ENCODE measurements around the gene MILR1. TPM values are rescaled to one million over a fixed set of nuclear protein-coding genes. Genes with fewer than 3 reads are reported as not detected.
"Not testable (repeated sequence)": the region's sequence is repeated elsewhere in the genome, so short reads cannot be mapped to it uniquely, and the experiment has no call there.

Gene MILR1
- total and polyA plus RNA-seq, 5 donors, result 1.9 to 6.6 (median 5.0) TPM

GRCh38 chr17:64411999-64412771, 36.7 kb upstream of the MILR1 start:
- DNase-seq (peak; percentile 52 to 86 (median 81)), ATAC-seq (peak; percentile 59 to 78)
- Histone ChIP-seq H3K4me1 (ENCODE audit: control insufficient read depth, insufficient read depth, low read length) (no peaks in the 10 kb centered on the region), H3K27ac (ENCODE audit: low read length) (peak overlapping the region; percentile 21), H3K4me3 (ENCODE audit: low read length) (peak overlapping the region; percentile 23), H3K9me3 (ENCODE audit: control insufficient read depth, low read length) (no peaks in the 10 kb centered on the region), H3K27me3 (ENCODE audit: control insufficient read depth, insufficient read depth) (no peaks in the 10 kb centered on the region)
- intact Hi-C loops (cut with DNase I), result loop anchor here in 1 of 4 donors (5.0 kb wide), 1 partner anchor 100 kb away; no protein-coding TSS in a partner anchor
- 32% methylated on average over 24 of the region's 24 CpGs for WGBS

- H3K27me3 ChIP-seq (ENCODE audit: control insufficient read depth, insufficient read depth), result no peaks in the 10 kb centered on the region
- no peak overlapping the region for H3K4me3 ChIP-seq (ENCODE audit: low read length)
- no peaks in the 10 kb centered on the region for H3K9me3 ChIP-seq (ENCODE audit: control insufficient read depth, low read length)
- H3K27ac ChIP-seq (ENCODE audit: low read length), result no peak overlapping the region
- WGBS, result 94% methylated on average over 2 of the region's 2 CpGs
- intact Hi-C loops (cut with DNase I), result loop anchor here in 1 of 4 donors (5.0 kb wide), 1 partner anchor 101 kb away; no protein-coding TSS in a partner anchor
- DNase-seq (no peak), ATAC-seq (no peak)
- H3K4me1 ChIP-seq (ENCODE audit: control insufficient read depth, insufficient read depth, low read length), result no peaks in the 10 kb centered on the region
Observed at GRCh38 chr17:64412944-64413381, 36.0 kb upstream of the MILR1 start.

DNA sequence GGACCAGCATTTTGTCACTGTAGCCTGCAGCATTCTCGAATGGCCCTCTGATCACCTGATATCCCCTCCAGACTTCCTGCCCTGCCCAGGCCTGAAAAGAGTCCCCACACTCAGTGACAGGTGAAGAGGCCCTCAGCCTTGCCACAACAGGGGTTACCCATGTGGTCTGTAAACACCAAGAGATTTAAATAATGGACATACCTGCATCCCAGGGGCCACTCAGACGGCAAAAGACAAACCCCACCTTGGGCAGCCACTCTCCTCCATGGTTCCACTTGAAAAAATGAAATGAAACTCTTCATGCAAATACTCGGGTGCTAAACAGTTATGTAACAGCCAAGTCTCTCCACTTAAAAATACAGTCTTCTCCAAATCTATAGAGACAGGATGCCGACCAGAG, 35.4 kb upstream of the MILR1 start:
- ATAC-seq, result no peak
- Histone ChIP-seq H3K9me3 (ENCODE audit: control insufficient read depth, low read length) (no peaks in the 10 kb centered on the region), H3K4me1 (ENCODE audit: control insufficient read depth, insufficient read depth, low read length) (no peaks in the 10 kb centered on the region), H3K27me3 (ENCODE audit: control insufficient read depth, insufficient read depth) (no peaks in the 10 kb centered on the region), H3K27ac (ENCODE audit: low read length) (no peak overlapping the region), H3K4me3 (ENCODE audit: low read length) (no peak overlapping the region)
- intact Hi-C loops (cut with DNase I), result loop anchor here in 1 of 4 donors (5.0 kb wide), 1 partner anchor 101 kb away; no protein-coding TSS in a partner anchor
- DNase-seq, result no peak
- 67% methylated on average over 4 of the region's 4 CpGs for WGBS

GRCh38 chr17:64418506-64419339, 30.2 kb upstream of the MILR1 start:
- DNase-seq (no peak), ATAC-seq (peak; percentile 38 to 56)
- intact Hi-C loops (cut with DNase I), result loop anchor here (5.0 kb wide), 2 partner anchors 96 to 111 kb away; no protein-coding TSS in a partner anchor
- no peaks in the 10 kb centered on the region for H3K27me3 ChIP-seq (ENCODE audit: control insufficient read depth, insufficient read depth)
- no peaks in the 10 kb centered on the region for H3K9me3 ChIP-seq (ENCODE audit: control insufficient read depth, low read length)
- H3K27ac ChIP-seq (ENCODE audit: low read length), result no peak overlapping the region
- WGBS, result 34% methylated on average over 19 of the region's 19 CpGs
- no peak overlapping the region for H3K4me3 ChIP-seq (ENCODE audit: low read length)
- H3K4me1 ChIP-seq (ENCODE audit: control insufficient read depth, insufficient read depth, low read length), result no peaks in the 10 kb centered on the region

DNA sequence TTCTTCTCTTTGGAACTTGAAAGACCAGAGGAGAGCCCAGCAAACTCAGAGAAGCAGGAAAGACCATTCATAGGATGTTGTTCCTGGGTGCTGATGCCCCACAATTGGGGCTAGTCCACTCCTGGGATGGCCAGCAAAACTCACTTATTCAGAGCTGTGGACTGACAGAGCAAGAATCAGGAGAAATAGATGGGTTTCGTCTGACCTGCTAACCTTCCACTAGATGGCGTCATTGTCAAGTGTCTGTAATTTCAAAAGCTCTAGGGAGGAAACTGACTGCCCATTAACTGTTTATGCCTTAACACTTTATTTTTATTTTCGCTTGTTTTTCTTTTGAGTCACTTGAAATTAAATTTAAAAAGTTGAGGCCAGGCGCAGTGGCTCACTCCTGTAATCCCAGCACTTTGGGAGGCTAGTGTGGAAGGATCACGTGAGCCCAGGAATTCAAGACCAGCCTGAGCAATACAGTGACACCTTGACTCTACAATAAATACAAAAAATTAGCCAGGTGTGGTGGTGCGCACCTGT, 28.7 kb upstream of the MILR1 start:
- Histone ChIP-seq H3K4me1 (ENCODE audit: control insufficient read depth, insufficient read depth, low read length) (no peaks in the 10 kb centered on the region), H3K27ac (ENCODE audit: low read length) (no peak overlapping the region), H3K4me3 (ENCODE audit: low read length) (no peak overlapping the region), H3K9me3 (ENCODE audit: control insufficient read depth, low read length) (no peaks in the 10 kb centered on the region), H3K27me3 (ENCODE audit: control insufficient read depth, insufficient read depth) (no peaks in the 10 kb centered on the region)
- WGBS, result 24% methylated on average over 6 of the region's 6 CpGs
- intact Hi-C loops (cut with DNase I), result loop anchor here in 2 of 4 donors (5.0 kb wide), 2 partner anchors 67 to 72 kb away; no protein-coding TSS in a partner anchor
- no peak for DNase-seq
- peak; percentile 66 to 76 for ATAC-seq

DNA sequence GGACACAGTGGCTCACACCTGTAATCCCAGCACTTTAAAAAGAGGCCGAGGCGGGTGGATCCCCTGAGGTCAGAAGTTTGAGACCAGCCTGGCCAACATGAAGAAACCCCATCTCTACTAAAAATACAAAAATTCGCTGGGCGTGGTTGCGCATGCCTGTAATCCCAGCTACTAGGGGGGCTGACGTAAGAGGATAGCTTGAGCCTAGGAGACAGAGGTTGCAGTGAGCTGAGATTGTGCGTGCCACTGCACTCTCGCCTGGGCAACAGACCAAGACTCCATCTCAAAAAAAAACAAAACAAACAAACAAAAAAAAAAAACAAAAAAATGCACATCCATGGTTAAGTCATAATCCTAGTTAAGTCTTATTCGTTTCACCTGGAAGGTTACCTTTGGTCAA, 26.8 kb upstream of the MILR1 start:
- H3K9me3 ChIP-seq (ENCODE audit: control insufficient read depth, low read length); H3K27me3 ChIP-seq (ENCODE audit: control insufficient read depth, insufficient read depth); H3K27ac ChIP-seq (ENCODE audit: low read length); H3K4me3 ChIP-seq (ENCODE audit: low read length); DNase-seq; ATAC-seq; H3K4me1 ChIP-seq (ENCODE audit: control insufficient read depth, insufficient read depth, low read length): not testable (repeated sequence)
- intact Hi-C loops (cut with DNase I), result loop anchor here in 2 of 4 donors (5.0 kb wide), 2 partner anchors 65 to 70 kb away; no protein-coding TSS in a partner anchor
- WGBS, result 93% methylated on average over 9 of the region's 9 CpGs

GRCh38 chr17:64423881-64424280, 25.0 kb upstream of the MILR1 start:
- Histone ChIP-seq H3K27me3 (ENCODE audit: control insufficient read depth, insufficient read depth) (no peaks in the 10 kb centered on the region), H3K4me1 (ENCODE audit: control insufficient read depth, insufficient read depth, low read length) (no peaks in the 10 kb centered on the region), H3K4me3 (ENCODE audit: low read length) (no peak overlapping the region), H3K9me3 (ENCODE audit: control insufficient read depth, low read length) (no peaks in the 10 kb centered on the region), H3K27ac (ENCODE audit: low read length) (no peak overlapping the region)
- DNase-seq (no peak), ATAC-seq (no peak)
- 86% methylated on average over 3 of the region's 3 CpGs for WGBS
- intact Hi-C loops (cut with DNase I), result loop anchor here in 2 of 4 donors (5.0 kb wide), 2 partner anchors 63 to 68 kb away; no protein-coding TSS in a partner anchor

- no peak for ATAC-seq
- Histone ChIP-seq H3K27ac (ENCODE audit: low read length) (no peak overlapping the region), H3K4me3 (ENCODE audit: low read length) (no peak overlapping the region), H3K4me1 (ENCODE audit: control insufficient read depth, insufficient read depth, low read length) (no peaks in the 10 kb centered on the region), H3K9me3 (ENCODE audit: control insufficient read depth, low read length) (no peaks in the 10 kb centered on the region), H3K27me3 (ENCODE audit: control insufficient read depth, insufficient read depth) (no peaks in the 10 kb centered on the region)
- no peak for DNase-seq
- 78% methylated on average over 1 of the region's 1 CpG for WGBS
- intact Hi-C loops (cut with DNase I), result loop anchor here in 2 of 4 donors (5.0 kb wide), 2 partner anchors 63 to 68 kb away; no protein-coding TSS in a partner anchor
Observed at GRCh38 chr17:64424324-64424849, 24.5 kb upstream of the MILR1 start.

DNA sequence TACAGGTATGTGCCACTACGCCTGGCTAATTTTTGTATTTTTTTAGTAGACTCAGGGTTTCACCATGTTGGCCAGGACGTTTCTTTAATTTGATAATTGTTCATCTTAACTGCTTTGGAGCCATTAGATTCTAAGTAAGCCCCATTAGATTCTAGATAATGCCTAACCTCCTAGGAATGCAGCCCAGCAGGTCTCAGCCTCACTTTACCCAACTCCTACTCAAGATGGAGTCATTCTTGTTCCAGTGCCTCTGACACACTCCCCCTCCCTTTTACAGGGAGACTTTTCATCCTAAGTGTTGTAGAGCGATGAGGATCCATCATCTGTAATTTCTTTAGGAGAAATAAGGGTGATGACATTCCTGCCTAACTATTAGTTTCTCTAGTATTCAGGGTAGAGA, 23.7 kb upstream of the MILR1 start:
- ATAC-seq (no peak), DNase-seq (no peak)
- no peak overlapping the region for H3K27ac ChIP-seq (ENCODE audit: low read length)
- intact Hi-C loops (cut with DNase I), result loop anchor here in 1 of 4 donors (5.0 kb wide), 1 partner anchor 62 kb away; no protein-coding TSS in a partner anchor
- H3K4me1 ChIP-seq (ENCODE audit: control insufficient read depth, insufficient read depth, low read length), result no peaks in the 10 kb centered on the region
- H3K9me3 ChIP-seq (ENCODE audit: control insufficient read depth, low read length), result no peaks in the 10 kb centered on the region
- 89% methylated on average over 3 of the region's 3 CpGs for WGBS
- no peaks in the 10 kb centered on the region for H3K27me3 ChIP-seq (ENCODE audit: control insufficient read depth, insufficient read depth)
- H3K4me3 ChIP-seq (ENCODE audit: low read length), result no peak overlapping the region

GRCh38 chr17:64426596-64426995, 22.3 kb upstream of the MILR1 start:
- Histone ChIP-seq H3K9me3 (ENCODE audit: control insufficient read depth, low read length) (no peaks in the 10 kb centered on the region), H3K27ac (ENCODE audit: low read length) (no peak overlapping the region), H3K4me1 (ENCODE audit: control insufficient read depth, insufficient read depth, low read length) (no peaks in the 10 kb centered on the region), H3K4me3 (ENCODE audit: low read length) (no peak overlapping the region), H3K27me3 (ENCODE audit: control insufficient read depth, insufficient read depth) (no peaks in the 10 kb centered on the region)
- DNase-seq (no peak), ATAC-seq (no peak)
- intact Hi-C loops (cut with DNase I), result loop anchor here in 1 of 4 donors (5.0 kb wide), 1 partner anchor 61 kb away; no protein-coding TSS in a partner anchor
